Muscle layer of colon (tissue), 2 donors: ENCODE data around the gene LOXHD1.

ENCODE experiments used
- H3K27ac ChIP-seq: one replicate; pipeline ENCODE4 v1.7.0; 2013; ENCODE audit warnings: low read depth, mild to moderate bottlenecking, low read length, moderate library complexity
- H3K27me3 ChIP-seq, 2 donors: one replicate each; pipeline ENCODE4 v1.7.0; 2013; ENCODE audit warnings: low read length in 2 of 2, mild to moderate bottlenecking in 2 of 2; ENCODE audit not compliant: insufficient read depth in 2 of 2, control insufficient read depth in 1 of 2
- H3K36me3 ChIP-seq: one replicate; pipeline ENCODE4 v1.7.0; 2013; ENCODE audit warnings: mild to moderate bottlenecking, low read length; ENCODE audit not compliant: insufficient read depth
- H3K4me1 ChIP-seq: one replicate; pipeline ENCODE4 v1.7.0; 2013; ENCODE audit warnings: mild to moderate bottlenecking, low read length; ENCODE audit not compliant: insufficient read depth
- H3K4me3 ChIP-seq, 2 donors: one replicate each; pipeline ENCODE4 v1.7.0; 2013; ENCODE audit warnings: low read length in 2 of 2, low read depth in 1 of 2, mild to moderate bottlenecking in 1 of 2, moderate library complexity in 1 of 2
- H3K9ac ChIP-seq: one replicate; pipeline ENCODE4 v1.7.0; 2013; ENCODE audit warnings: low read length
- H3K9me3 ChIP-seq: one replicate; pipeline ENCODE4 v1.7.0; 2013; ENCODE audit warnings: mild to moderate bottlenecking, low read length
- donor health status: abdominal sarcoma.
- donor health status: Adenocarcinoma of cecum.

Gene LOXHD1

GRCh38 chr18:46588971-46589660 is 67.9 kb downstream of the LOXHD1 start:
- no peak overlapping the region for H3K4me3 ChIP-seq
- H3K27ac ChIP-seq, result no peak overlapping the region
- no peaks in the 10 kb centered on the region for H3K36me3 ChIP-seq
- H3K9ac ChIP-seq, result no peak overlapping the region
- no peaks in the 10 kb centered on the region for H3K9me3 ChIP-seq
- H3K4me1 ChIP-seq, result no peaks in the 10 kb centered on the region
- H3K27me3 ChIP-seq, result no peaks in the 10 kb centered on the region

GRCh38 chr18:46587600-46587999 is 69.4 kb downstream of the LOXHD1 start:
- no peak overlapping the region for H3K4me3 ChIP-seq
- no peaks in the 10 kb centered on the region for H3K36me3 ChIP-seq
- no peak overlapping the region for H3K27ac ChIP-seq
- H3K9me3 ChIP-seq, result no peaks in the 10 kb centered on the region
- H3K27me3 ChIP-seq, result no peaks in the 10 kb centered on the region
- H3K9ac ChIP-seq, result no peak overlapping the region
- H3K4me1 ChIP-seq, result no peaks in the 10 kb centered on the region

- no peak overlapping the region for H3K27ac ChIP-seq
- H3K4me1 ChIP-seq, result no peaks in the 10 kb centered on the region
- H3K27me3 ChIP-seq, result no peaks in the 10 kb centered on the region
- H3K9me3 ChIP-seq, result no peaks in the 10 kb centered on the region
- H3K9ac ChIP-seq, result no peak overlapping the region
- H3K36me3 ChIP-seq, result no peaks in the 10 kb centered on the region
- no peak overlapping the region for H3K4me3 ChIP-seq
Measured at GRCh38 chr18:46583711-46584110, 73.3 kb downstream of the LOXHD1 start.

GRCh38 chr18:46581648-46582047 is 75.4 kb downstream of the LOXHD1 start:
- Histone ChIP-seq H3K36me3 (no peaks in the 10 kb centered on the region), H3K27ac (no peak overlapping the region), H3K4me1 (no peaks in the 10 kb centered on the region), H3K9me3 (no peaks in the 10 kb centered on the region), H3K9ac (no peak overlapping the region), H3K27me3 (no peaks in the 10 kb centered on the region), H3K4me3 (no peak overlapping the region)

- H3K9me3 ChIP-seq, result no peaks in the 10 kb centered on the region
- no peak overlapping the region for H3K4me3 ChIP-seq
- no peaks in the 10 kb centered on the region for H3K27me3 ChIP-seq
- H3K9ac ChIP-seq, result no peak overlapping the region
- H3K36me3 ChIP-seq, result no peaks in the 10 kb centered on the region
- no peaks in the 10 kb centered on the region for H3K4me1 ChIP-seq
- no peak overlapping the region for H3K27ac ChIP-seq
Measured at GRCh38 chr18:46578987-46579386, 78.0 kb downstream of the LOXHD1 start.

- Histone ChIP-seq H3K4me1 (no peaks in the 10 kb centered on the region), H3K36me3 (no peaks in the 10 kb centered on the region), H3K27ac (no peak overlapping the region), H3K27me3 (no peaks in the 10 kb centered on the region), H3K9me3 (no peaks in the 10 kb centered on the region), H3K4me3 (no peak overlapping the region), H3K9ac (no peak overlapping the region)
Measured at GRCh38 chr18:46577546-46577945, 79.5 kb downstream of the LOXHD1 start.

- no peak overlapping the region for H3K4me3 ChIP-seq
- H3K4me1 ChIP-seq, result no peaks in the 10 kb centered on the region
- H3K9ac ChIP-seq, result no peak overlapping the region
- no peak overlapping the region for H3K27ac ChIP-seq
- H3K36me3 ChIP-seq, result no peaks in the 10 kb centered on the region
- no peaks in the 10 kb centered on the region for H3K9me3 ChIP-seq
- H3K27me3 ChIP-seq, result no peaks in the 10 kb centered on the region
Measured at GRCh38 chr18:46575851-46576250, 81.2 kb downstream of the LOXHD1 start.

- Histone ChIP-seq H3K36me3 (no peaks in the 10 kb centered on the region), H3K4me3 (no peak overlapping the region), H3K4me1 (no peaks in the 10 kb centered on the region), H3K9ac (no peak overlapping the region), H3K27me3 (no peaks in the 10 kb centered on the region), H3K9me3 (no peaks in the 10 kb centered on the region), H3K27ac (no peak overlapping the region)
Measured at GRCh38 chr18:46574743-46575115, 82.3 kb downstream of the LOXHD1 start.

- no peaks in the 10 kb centered on the region for H3K4me1 ChIP-seq
- H3K9ac ChIP-seq, result no peak overlapping the region
- no peaks in the 10 kb centered on the region for H3K36me3 ChIP-seq
- H3K27me3 ChIP-seq, result no peaks in the 10 kb centered on the region
- no peak overlapping the region for H3K4me3 ChIP-seq
- H3K27ac ChIP-seq, result no peak overlapping the region
- H3K9me3 ChIP-seq, result no peaks in the 10 kb centered on the region
Measured at GRCh38 chr18:46574000-46574742, 82.8 kb downstream of the LOXHD1 start.

- Histone ChIP-seq H3K9ac (no peak overlapping the region), H3K36me3 (no peaks in the 10 kb centered on the region), H3K9me3 (no peaks in the 10 kb centered on the region), H3K27me3 (no peaks in the 10 kb centered on the region), H3K4me3 (no peak overlapping the region), H3K27ac (no peak overlapping the region), H3K4me1 (no peaks in the 10 kb centered on the region)
Measured at GRCh38 chr18:46573156-46573555, 83.9 kb downstream of the LOXHD1 start.

GRCh38 chr18:46571756-46572155 is 85.3 kb downstream of the LOXHD1 start:
- Histone ChIP-seq H3K4me1 (no peaks in the 10 kb centered on the region), H3K4me3 (no peak overlapping the region), H3K9me3 (no peaks in the 10 kb centered on the region), H3K9ac (no peak overlapping the region), H3K27ac (no peak overlapping the region), H3K36me3 (no peaks in the 10 kb centered on the region), H3K27me3 (no peaks in the 10 kb centered on the region)

GRCh38 chr18:46570666-46571065 is 86.4 kb downstream of the LOXHD1 start:
- H3K9me3 ChIP-seq, result no peaks in the 10 kb centered on the region
- no peak overlapping the region for H3K27ac ChIP-seq
- H3K4me3 ChIP-seq, result no peak overlapping the region
- no peaks in the 10 kb centered on the region for H3K27me3 ChIP-seq
- H3K9ac ChIP-seq, result no peak overlapping the region
- H3K36me3 ChIP-seq, result no peaks in the 10 kb centered on the region
- H3K4me1 ChIP-seq, result no peaks in the 10 kb centered on the region
